GM18909 (cell line): Measurements from ENCODE around the gene ANKRD17.
"Not testable (repeated sequence)": the region's sequence is repeated elsewhere in the genome, so short reads cannot be mapped to it uniquely, and the experiment has no call there.

Source experiments
- ATAC-seq: cut with Tn5 transposase; IDR thresholded peaks from one replicate; pipeline ENCODE4 v1.9.1; 2021; ENCODE audit warnings: mild to moderate bottlenecking; ENCODE audit not compliant: unreplicated experiment, poor library complexity

ANKRD17 gene

GRCh38 chr4:73250642-73251041 lies 8.0 kb downstream of the ANKRD17 start:
- no peak for ATAC-seq

DNA sequence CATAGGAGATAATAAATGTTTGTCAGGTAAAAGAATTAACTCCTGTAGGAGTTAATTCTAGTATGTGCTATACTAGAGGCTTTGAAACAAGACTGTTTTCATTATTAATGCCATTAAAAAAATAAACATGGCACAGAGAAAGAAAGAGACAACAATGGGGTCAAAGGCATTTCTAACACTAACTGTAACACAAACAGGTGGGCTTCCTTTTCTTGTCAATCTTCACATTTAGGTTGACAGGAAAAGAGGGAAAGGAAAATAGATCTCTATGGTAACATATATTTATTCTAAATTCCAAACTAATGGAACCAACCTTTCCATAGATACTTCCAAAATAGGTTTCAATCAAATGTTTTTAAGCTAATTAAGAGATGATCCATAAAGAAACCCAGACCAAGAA lies 9.8 kb downstream of the ANKRD17 start:
- no peak for ATAC-seq

GRCh38 chr4:73248416-73248815 lies 10.2 kb downstream of the ANKRD17 start:
- ATAC-seq: no peak

- ATAC-seq: no peak
Observed at GRCh38 chr4:73247100-73247499, 11.5 kb downstream of the ANKRD17 start.

DNA sequence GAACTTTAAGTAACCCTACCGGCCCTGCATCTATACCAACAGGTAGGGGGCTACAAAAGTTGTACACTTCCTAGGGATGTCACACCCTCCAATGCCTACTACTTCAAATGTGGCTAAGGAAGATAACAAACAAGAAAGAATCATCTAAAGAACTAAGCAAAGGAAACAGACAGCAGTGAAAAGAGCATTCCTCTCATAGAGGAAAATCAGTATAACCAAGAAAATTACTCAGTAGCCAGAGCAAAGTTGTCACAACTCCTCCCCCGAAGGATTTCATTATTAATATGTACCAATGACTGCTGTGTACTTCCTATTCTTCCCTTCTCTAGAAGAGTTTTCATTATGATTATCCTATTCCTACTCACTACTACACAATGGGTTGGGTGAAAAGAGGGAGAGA lies 12.6 kb downstream of the ANKRD17 start:
- ATAC-seq: no peak

DNA sequence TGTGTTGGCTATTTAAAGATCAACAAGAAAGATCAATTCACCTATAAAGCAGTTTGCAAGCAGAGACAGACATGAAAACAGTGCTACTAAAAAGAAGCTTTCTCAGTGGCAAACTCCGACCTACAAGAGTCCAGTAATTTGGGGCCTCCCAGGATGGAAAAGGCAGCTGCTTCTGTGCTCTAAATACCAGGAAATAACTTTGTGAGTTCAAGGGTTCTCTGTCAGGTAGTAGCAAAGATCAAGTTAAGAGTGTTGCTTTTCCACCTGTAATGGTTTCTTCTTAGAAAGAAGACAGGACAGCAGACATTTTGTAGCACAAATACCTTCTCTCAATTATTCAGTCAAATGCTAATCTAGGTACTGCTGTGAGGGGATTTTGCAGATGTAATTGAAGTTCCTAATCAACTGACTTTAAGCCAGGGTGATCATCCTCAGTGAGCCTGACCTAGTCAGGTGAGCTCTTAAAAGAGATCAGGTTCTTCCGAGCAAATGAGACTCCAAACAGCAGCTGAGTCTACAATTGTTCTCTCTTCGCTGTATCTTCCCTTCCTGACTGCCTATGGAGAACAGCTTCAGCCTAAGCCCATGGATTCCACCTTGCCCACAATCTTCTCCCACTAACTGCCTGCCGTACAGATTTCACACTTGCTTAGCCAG lies 13.5 kb downstream of the ANKRD17 start:
- no peak for ATAC-seq

DNA sequence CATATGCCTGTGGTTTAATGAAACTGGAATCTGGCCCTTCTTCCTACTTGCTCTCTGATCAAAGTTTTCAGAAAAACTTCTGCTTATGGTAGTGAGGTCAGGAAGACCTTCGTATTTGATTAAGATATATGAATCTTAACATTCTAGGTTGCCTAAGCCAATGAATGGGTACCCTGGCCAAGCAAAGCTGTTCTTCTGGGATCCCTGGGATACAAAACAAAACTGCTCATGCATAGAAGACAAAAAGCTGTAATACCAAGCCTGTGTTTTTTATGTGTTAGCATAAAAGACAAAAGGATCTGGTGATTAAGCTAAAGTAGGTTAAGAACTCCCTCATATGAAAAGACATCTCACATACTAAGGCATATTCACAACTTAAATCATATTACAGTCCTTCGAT lies 21.6 kb downstream of the ANKRD17 start:
- ATAC-seq: no peak

GRCh38 chr4:73236151-73236550 lies 22.4 kb downstream of the ANKRD17 start:
- ATAC-seq: no peak

- ATAC-seq: no peak
Observed at GRCh38 chr4:73234712-73235111, 23.9 kb downstream of the ANKRD17 start.

DNA sequence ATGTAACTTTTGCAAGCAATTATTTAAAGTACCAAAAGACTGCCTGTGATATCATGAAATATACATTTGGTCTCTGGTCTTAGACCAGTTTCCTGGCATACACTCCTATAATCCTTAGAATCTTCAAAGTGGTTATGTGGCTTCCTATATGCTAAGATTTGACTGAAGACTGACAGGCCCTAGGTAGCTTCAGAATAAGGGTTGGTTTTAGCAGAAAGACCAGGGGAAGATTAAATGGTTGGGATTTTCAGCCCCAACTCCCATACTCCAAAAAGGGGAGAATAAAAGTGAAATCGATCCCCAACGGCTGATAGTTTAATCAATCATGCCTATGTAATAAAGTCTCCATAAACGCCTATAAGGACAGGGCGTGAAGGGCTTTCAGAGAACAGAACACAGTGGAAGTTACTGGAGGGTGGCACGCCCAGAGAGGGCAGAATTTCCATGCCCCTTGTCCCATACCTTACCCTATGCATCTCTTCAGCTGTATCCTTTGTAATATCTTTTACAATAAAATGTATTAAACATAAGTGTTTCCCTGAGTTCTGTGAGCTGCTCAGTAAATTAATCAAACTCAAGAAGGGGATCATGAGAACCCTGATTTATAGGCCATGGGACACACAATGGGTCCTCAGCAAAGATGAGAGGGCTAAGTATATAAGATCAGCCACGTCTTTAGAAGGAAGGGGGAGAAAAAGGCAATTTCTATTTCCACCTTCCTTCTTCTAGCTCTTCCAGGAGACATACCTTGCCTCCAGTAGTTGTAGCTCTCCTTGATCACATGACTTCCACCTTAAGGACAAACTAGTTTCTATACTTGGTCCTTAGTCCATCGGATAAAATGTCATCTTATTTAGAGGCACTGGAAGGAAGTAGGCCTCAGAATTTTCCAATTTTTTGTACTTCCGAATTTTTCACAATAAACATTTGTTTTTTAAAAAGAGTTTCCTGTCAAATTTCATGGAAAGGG lies 26.8 kb downstream of the ANKRD17 start:
- no peak for ATAC-seq

DNA sequence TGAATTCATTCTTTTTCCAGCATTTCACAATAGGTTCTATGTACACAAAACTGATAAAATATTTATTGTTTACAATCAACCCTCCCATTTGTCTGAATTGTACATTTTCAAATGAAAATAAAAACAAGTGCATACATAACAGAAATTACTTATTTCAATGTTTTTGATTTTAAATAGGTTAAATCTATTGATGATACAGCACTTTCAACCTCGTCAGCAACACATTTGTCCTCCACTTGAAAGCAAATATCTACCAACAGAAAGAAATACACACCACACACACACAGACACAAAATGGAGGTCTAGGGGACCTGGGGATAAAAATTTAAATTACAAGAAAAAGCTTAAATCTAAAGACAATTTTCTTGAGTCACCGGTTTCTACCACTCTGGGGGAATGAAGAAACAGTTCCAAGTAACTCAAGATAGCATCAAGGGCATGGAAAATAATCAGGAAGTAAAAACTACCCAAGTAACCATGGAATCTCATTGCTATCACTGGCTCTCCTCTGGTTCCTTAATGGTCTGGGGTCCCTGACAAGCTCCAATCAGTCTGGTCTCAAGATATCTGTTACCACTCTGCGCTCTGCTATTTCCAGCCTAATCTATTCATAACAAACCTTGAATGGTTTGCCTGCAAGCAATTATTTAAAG lies 27.6 kb downstream of the ANKRD17 start:
- ATAC-seq: no peak

- ATAC-seq: not testable (repeated sequence)
Observed at GRCh38 chr4:73228800-73229199, 29.8 kb downstream of the ANKRD17 start.

DNA sequence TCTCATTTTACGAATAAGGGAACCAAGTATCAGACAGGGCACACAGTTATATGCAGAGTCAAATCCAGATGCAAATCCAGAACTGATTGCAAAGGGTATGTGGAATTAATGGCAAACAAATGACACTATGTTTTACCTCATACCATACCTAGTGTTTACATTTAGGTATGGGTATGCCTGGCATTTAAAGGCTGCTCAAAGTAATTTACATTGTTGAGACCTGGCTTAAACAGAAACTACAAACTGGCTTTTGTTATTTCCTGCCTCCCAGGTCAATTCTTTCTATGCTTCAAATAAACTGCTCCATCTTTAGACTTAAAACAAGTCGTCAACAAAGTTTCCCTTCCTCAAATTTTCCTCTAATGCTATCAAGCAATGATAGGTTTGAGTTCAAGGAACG lies 33.7 kb downstream of the ANKRD17 start:
- no peak for ATAC-seq

DNA sequence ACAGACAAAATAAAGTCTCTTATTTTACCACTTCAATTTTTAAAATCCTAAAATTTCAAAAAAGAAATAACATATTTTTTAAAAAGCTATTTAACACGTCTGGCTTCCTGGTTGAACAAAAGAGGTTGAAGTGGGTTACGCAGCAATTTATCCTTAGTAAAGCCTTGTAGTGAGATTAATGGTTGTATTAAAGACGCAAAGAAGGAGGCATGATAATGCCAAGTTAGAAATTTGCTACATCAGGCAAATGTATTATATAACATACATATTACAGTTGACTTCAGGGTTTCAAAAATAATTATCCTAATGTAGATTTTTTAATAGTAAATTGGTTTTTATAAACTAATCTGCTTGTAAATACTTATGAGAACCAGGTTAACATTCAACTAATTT lies 35.3 kb downstream of the ANKRD17 start:
- ATAC-seq: no peak

DNA sequence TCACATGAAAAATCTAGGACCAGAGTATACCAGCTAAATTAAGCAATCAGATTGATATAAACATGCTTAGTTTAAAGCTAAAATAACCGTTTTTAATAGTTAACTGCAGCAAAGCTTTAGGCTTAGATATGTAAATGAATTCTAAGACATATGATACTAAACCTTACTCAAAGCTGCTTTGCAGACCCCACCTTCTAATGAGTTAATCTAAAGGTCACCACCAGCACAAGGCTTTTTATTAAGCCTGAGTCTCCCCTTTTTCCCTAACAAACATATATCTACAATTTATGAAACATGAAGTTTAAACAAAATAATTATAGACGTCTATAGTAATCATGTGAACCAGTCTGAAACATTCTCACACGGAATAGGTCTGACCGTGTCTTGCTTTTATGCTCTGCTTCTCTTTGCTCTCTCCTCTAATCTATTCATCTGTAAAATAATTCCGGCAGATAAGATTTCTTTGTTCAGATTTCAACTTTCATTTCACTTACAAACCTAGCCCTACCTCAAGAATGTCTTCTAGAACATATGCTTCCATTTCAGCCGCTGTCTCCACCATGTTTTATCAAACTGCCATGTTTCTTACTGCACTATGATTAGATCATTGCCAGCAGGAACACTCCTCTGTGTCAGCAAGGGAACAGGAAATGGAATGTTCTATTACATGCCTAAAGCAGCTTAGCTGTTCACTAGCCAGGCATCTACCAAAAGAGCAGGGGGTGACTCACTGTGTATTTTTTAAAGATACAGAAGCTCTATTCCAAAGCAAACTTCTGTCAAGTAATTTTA lies 35.9 kb downstream of the ANKRD17 start:
- peak; percentile 99 for ATAC-seq

DNA sequence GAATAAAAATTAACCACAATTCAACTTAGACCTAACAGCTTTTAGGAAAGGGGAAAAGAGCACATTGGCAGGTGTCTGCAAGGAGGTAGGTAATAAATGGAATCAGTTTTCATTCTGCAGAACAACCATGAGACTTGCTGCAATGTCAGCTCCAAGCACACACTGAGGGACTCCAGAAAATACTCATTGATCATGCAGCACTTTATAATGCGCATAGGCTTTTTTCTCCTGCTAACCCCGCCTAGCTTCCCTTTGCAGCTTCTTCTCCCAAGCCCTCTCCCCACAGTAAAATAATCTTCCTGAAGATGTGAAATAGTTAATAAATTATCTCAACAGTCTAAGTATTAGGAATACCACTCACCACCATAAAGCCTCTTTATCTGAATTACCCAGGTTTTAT lies 36.9 kb downstream of the ANKRD17 start:
- ATAC-seq: no peak

- no peak for ATAC-seq
Observed at GRCh38 chr4:73220815-73221214, 37.8 kb downstream of the ANKRD17 start.

GRCh38 chr4:73213916-73214653 lies 44.5 kb downstream of the ANKRD17 start:
- ATAC-seq: no peak

GRCh38 chr4:73212982-73213730 lies 45.4 kb downstream of the ANKRD17 start:
- ATAC-seq: no peak
